ENCODE results near the gene OR3A3.
"Not testable (repeated sequence)": the region's sequence is repeated elsewhere in the genome, so short reads cannot be mapped to it uniquely, and the experiment has no call there.

The OR3A3 gene

DNA sequence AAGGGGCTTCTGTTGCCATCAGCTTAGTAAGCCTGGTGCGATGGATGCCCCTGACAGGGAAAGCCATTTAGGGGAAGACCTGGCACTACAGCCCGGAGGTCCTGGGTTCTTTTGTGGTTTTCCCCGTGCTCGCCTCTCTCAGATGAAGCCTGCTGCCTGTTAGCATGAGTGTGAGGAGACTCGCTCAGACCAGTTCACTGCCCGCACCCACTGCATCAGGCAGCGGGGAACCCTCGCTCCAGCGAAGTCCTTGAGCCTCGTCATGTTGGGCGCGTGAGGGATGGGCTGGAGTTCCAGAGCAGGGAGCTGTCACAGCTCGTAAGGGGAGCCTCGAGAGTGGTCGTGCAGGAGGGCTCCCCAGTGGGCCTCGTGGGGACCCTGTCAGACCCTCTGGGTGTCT lies 1.0 kb downstream of the OR3A3 start:
- not testable (repeated sequence) for H2BK15ac ChIP-seq (replicated peaks; ENCODE audit: low read depth); H3K27me3 ChIP-seq (ENCODE audit: insufficient read depth, low read length, poor library complexity); H3K56ac ChIP-seq (ENCODE audit: low read length); H3K4me1 ChIP-seq (ENCODE audit: control insufficient read depth, low read depth, low read length); H2AK5ac ChIP-seq (ENCODE audit: low read length); H3K9ac ChIP-seq (ENCODE audit: low read length); H2BK5ac ChIP-seq (ENCODE audit: low read length); DNase-seq; H3K4ac ChIP-seq (ENCODE audit: low read depth, low read length); H3K79me2 ChIP-seq (ENCODE audit: control insufficient read depth, insufficient read depth, low read length); H4K5ac ChIP-seq (ENCODE audit: low read length); H3K27ac ChIP-seq (ENCODE audit: low read depth, low read length); H3K18ac ChIP-seq (ENCODE audit: low read length); H3K4me2 ChIP-seq (ENCODE audit: low read length); H4K8ac ChIP-seq (ENCODE audit: low read depth, low read length); H3K23ac ChIP-seq (ENCODE audit: low read length); H2BK120ac ChIP-seq (ENCODE audit: low read depth, low read length); H3K4me3 ChIP-seq (ENCODE audit: low read length); H3K79me1 ChIP-seq (ENCODE audit: low read length); H3K36me3 ChIP-seq (ENCODE audit: control insufficient read depth, insufficient read depth, low read length)
- no CpG with 5 or more reads among the region's 16 CpGs for WGBS (ENCODE audit: extremely low coverage, insufficient coverage, low lambda C conversion rate)

DNA sequence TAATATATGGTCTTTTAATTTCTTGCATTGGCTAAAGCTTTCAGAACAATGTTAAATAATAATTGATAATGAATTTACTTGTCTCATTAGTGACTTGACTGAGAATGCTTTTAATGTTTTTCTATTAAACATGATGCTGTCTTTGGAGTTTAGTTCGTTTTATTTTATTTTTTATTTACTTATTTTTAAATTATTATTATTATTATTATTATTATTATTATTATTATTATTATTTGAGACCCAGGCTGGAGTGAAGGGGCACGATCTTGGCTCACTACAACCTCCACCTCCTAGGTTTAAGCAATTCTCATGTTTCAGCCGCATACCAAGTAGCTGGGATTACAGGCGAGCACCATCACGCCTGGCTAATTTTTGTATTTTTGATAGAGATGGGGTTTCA lies 4.4 kb downstream of the OR3A3 start:
- Histone ChIP-seq H3K4me2 (ENCODE audit: low read length) (no peak overlapping the region), H2BK15ac (replicated peaks; ENCODE audit: low read depth) (no peak overlapping the region), H3K4ac (ENCODE audit: low read depth, low read length) (no peak overlapping the region), H3K79me1 (ENCODE audit: low read length) (no peaks in the 10 kb centered on the region), H3K56ac (ENCODE audit: low read length) (no peak overlapping the region), H3K4me3 (ENCODE audit: low read length) (no peak overlapping the region), H3K27ac (ENCODE audit: low read depth, low read length) (no peak overlapping the region), H3K4me1 (ENCODE audit: control insufficient read depth, low read depth, low read length) (no peaks in the 10 kb centered on the region), H2BK120ac (ENCODE audit: low read depth, low read length) (no peak overlapping the region), H3K27me3 (ENCODE audit: insufficient read depth, low read length, poor library complexity) (no peaks in the 10 kb centered on the region), H4K8ac (ENCODE audit: low read depth, low read length) (no peak overlapping the region), H4K5ac (ENCODE audit: low read length) (no peak overlapping the region), H3K9ac (ENCODE audit: low read length) (no peak overlapping the region), H3K79me2 (ENCODE audit: control insufficient read depth, insufficient read depth, low read length) (no peaks in the 10 kb centered on the region), H3K36me3 (ENCODE audit: control insufficient read depth, insufficient read depth, low read length) (no peaks in the 10 kb centered on the region), H3K23ac (ENCODE audit: low read length) (no peak overlapping the region), H2BK5ac (ENCODE audit: low read length) (no peak overlapping the region), H2AK5ac (ENCODE audit: low read length) (no peak overlapping the region), H3K18ac (ENCODE audit: low read length) (no peak overlapping the region)
- WGBS (ENCODE audit: extremely low coverage, insufficient coverage, low lambda C conversion rate): no CpG with 5 or more reads among the region's 5 CpGs
- DNase-seq: no peak

DNA sequence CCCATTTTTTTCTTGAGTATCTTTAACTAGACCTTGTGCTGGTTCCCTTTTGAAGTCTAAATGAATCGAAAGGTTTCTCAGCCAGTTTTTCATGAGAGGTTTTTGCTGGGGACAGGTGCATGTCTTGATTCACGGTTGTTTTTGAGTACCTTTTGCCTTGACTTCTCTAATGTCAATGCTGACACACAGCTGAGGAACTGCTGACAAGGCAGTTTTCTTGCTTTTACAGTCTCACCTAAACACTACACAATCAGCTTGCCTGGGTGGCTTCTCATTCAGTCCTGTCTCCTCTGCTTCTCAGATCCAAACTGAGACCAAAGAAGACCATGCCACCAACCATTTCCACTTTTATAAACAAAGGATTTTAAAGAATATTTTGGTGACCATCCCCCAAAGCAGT lies 7.1 kb downstream of the OR3A3 start:
- H3K4ac ChIP-seq (ENCODE audit: low read depth, low read length): no peak overlapping the region
- H2BK5ac ChIP-seq (ENCODE audit: low read length): no peak overlapping the region
- H4K8ac ChIP-seq (ENCODE audit: low read depth, low read length): no peak overlapping the region
- no peaks in the 10 kb centered on the region for H3K4me1 ChIP-seq (ENCODE audit: control insufficient read depth, low read depth, low read length)
- no peaks in the 10 kb centered on the region for H3K27me3 ChIP-seq (ENCODE audit: insufficient read depth, low read length, poor library complexity)
- no peak overlapping the region for H3K18ac ChIP-seq (ENCODE audit: low read length)
- H3K56ac ChIP-seq (ENCODE audit: low read length): no peak overlapping the region
- no peak overlapping the region for H2AK5ac ChIP-seq (ENCODE audit: low read length)
- H3K4me3 ChIP-seq (ENCODE audit: low read length): no peak overlapping the region
- H4K5ac ChIP-seq (ENCODE audit: low read length): no peak overlapping the region
- H3K23ac ChIP-seq (ENCODE audit: low read length): no peak overlapping the region
- no peak overlapping the region for H2BK15ac ChIP-seq (replicated peaks; ENCODE audit: low read depth)
- no peak overlapping the region for H3K4me2 ChIP-seq (ENCODE audit: low read length)
- DNase-seq: no peak
- no peak overlapping the region for H3K9ac ChIP-seq (ENCODE audit: low read length)
- H3K36me3 ChIP-seq (ENCODE audit: control insufficient read depth, insufficient read depth, low read length): no peaks in the 10 kb centered on the region
- H3K79me2 ChIP-seq (ENCODE audit: control insufficient read depth, insufficient read depth, low read length): no peaks in the 10 kb centered on the region
- WGBS (ENCODE audit: extremely low coverage, insufficient coverage, low lambda C conversion rate): no CpG with 5 or more reads among the region's 2 CpGs
- no peak overlapping the region for H2BK120ac ChIP-seq (ENCODE audit: low read depth, low read length)
- H3K27ac ChIP-seq (ENCODE audit: low read depth, low read length): no peak overlapping the region
- no peaks in the 10 kb centered on the region for H3K79me1 ChIP-seq (ENCODE audit: low read length)

DNA sequence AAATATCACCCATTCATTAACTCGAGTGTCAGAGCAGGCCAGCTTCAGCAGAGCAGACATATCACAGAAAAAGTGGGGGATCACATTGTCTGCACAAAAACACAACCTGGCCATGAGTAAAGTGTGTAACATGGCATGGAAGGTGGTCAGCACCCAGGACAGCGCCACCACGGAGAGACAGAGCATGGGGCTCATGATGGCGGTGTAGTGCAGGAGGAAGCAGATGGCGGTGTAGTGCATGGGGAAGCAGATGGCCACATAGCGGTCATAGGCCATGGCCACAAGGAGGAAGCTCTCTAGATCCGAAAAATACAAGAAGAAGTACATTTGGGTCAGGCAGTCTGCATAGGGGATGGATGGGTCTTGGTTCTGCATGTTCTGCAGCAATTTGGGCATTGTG lies 22.0 kb downstream of the OR3A3 start:
- H2BK5ac ChIP-seq (ENCODE audit: low read length); H3K36me3 ChIP-seq (ENCODE audit: control insufficient read depth, insufficient read depth, low read length); H2BK15ac ChIP-seq (replicated peaks; ENCODE audit: low read depth); H4K8ac ChIP-seq (ENCODE audit: low read depth, low read length); H3K79me2 ChIP-seq (ENCODE audit: control insufficient read depth, insufficient read depth, low read length); H3K9ac ChIP-seq (ENCODE audit: low read length); H4K5ac ChIP-seq (ENCODE audit: low read length); H3K4ac ChIP-seq (ENCODE audit: low read depth, low read length); H3K18ac ChIP-seq (ENCODE audit: low read length); H3K79me1 ChIP-seq (ENCODE audit: low read length); H3K56ac ChIP-seq (ENCODE audit: low read length); H3K27ac ChIP-seq (ENCODE audit: low read depth, low read length); H2BK120ac ChIP-seq (ENCODE audit: low read depth, low read length); H3K4me1 ChIP-seq (ENCODE audit: control insufficient read depth, low read depth, low read length); H3K4me3 ChIP-seq (ENCODE audit: low read length); H2AK5ac ChIP-seq (ENCODE audit: low read length); H3K23ac ChIP-seq (ENCODE audit: low read length); H3K27me3 ChIP-seq (ENCODE audit: insufficient read depth, low read length, poor library complexity); H3K4me2 ChIP-seq (ENCODE audit: low read length): not testable (repeated sequence)
- peak; percentile 29 for DNase-seq
- no CpG with 5 or more reads among the region's 7 CpGs for WGBS (ENCODE audit: extremely low coverage, insufficient coverage, low lambda C conversion rate)

DNA sequence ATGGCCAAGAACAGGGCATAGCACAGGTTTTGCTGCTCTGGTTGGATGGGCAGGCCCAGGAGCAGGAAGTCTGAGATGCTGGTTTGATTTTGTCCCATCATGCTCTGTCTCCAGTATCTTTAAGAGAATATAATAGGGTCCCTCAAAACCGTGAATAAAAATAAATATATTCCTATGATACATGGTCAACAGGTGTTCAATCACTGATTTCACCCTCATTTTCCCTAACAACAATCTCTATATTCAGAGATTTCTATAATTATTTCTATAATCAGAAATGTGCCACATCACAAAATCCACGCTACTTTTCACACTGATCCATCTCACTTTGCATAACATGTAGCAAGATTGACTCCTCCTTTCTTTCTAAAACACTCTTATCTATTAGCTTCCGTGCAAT lies 22.6 kb downstream of the OR3A3 start, which contains the start of gene OR1E2:
Gene OR1E2, minus strand, starts transcription at position 101 of the 400 bp plus-strand sequence. Its CDS starts 0 bp downstream, at position 101.
- DNase-seq: no peak
- Histone ChIP-seq H3K23ac (ENCODE audit: low read length) (no peak within 1 kb of the TSS), H3K79me1 (ENCODE audit: low read length) (no peaks in the 10 kb centered on the region), H4K8ac (ENCODE audit: low read depth, low read length) (no peak within 1 kb of the TSS), H3K36me3 (ENCODE audit: control insufficient read depth, insufficient read depth, low read length) (no peaks in the 10 kb centered on the region), H3K56ac (ENCODE audit: low read length) (no peak within 1 kb of the TSS), H2BK5ac (ENCODE audit: low read length) (no peak within 1 kb of the TSS), H3K4me2 (ENCODE audit: low read length) (no peak within 1 kb of the TSS), H3K18ac (ENCODE audit: low read length) (no peak within 1 kb of the TSS), H3K4me1 (ENCODE audit: control insufficient read depth, low read depth, low read length) (no peaks in the 10 kb centered on the region), H2AK5ac (ENCODE audit: low read length) (no peak within 1 kb of the TSS), H3K9ac (ENCODE audit: low read length) (no peak within 1 kb of the TSS), H3K79me2 (ENCODE audit: control insufficient read depth, insufficient read depth, low read length) (no peaks in the 10 kb centered on the region), H3K4me3 (ENCODE audit: low read length) (no peak within 1 kb of the TSS), H3K27me3 (ENCODE audit: insufficient read depth, low read length, poor library complexity) (no peaks in the 10 kb centered on the region), H3K27ac (ENCODE audit: low read depth, low read length) (no peak within 1 kb of the TSS), H2BK15ac (replicated peaks; ENCODE audit: low read depth) (no peak within 1 kb of the TSS), H3K4ac (ENCODE audit: low read depth, low read length) (no peak within 1 kb of the TSS), H4K5ac (ENCODE audit: low read length) (no peak within 1 kb of the TSS), H2BK120ac (ENCODE audit: low read depth, low read length) (no peak within 1 kb of the TSS)
- WGBS (ENCODE audit: extremely low coverage, insufficient coverage, low lambda C conversion rate): 100% methylated on average over 1 of the region's 3 CpGs

DNA sequence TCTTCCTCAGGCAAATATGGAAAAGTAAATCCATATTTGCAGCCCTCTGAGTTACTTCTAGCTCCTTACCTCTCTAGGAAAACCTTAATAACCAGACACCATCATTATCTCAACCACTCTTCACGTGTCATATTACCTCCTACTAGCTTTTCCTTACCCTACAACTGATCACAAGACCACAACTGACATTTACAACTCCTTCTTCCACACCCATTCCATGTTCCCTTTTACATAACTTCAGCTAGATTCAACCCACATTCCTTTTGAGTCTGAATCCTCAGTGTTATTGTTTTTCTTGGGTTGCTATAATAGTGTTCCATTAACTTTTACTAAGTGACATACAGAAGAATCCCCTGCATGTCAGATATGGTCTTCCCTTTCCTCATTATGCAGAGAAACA lies 27.2 kb downstream of the OR3A3 start:
- Histone ChIP-seq H3K4me1 (ENCODE audit: control insufficient read depth, low read depth, low read length) (no peaks in the 10 kb centered on the region), H3K23ac (ENCODE audit: low read length) (no peak overlapping the region), H4K8ac (ENCODE audit: low read depth, low read length) (no peak overlapping the region), H3K4ac (ENCODE audit: low read depth, low read length) (no peak overlapping the region), H3K4me3 (ENCODE audit: low read length) (no peak overlapping the region), H3K79me2 (ENCODE audit: control insufficient read depth, insufficient read depth, low read length) (no peaks in the 10 kb centered on the region), H2AK5ac (ENCODE audit: low read length) (no peak overlapping the region), H2BK5ac (ENCODE audit: low read length) (no peak overlapping the region), H3K36me3 (ENCODE audit: control insufficient read depth, insufficient read depth, low read length) (no peaks in the 10 kb centered on the region), H3K18ac (ENCODE audit: low read length) (no peak overlapping the region), H3K9ac (ENCODE audit: low read length) (no peak overlapping the region), H3K27ac (ENCODE audit: low read depth, low read length) (no peak overlapping the region), H2BK15ac (replicated peaks; ENCODE audit: low read depth) (no peak overlapping the region), H3K79me1 (ENCODE audit: low read length) (no peaks in the 10 kb centered on the region), H4K5ac (ENCODE audit: low read length) (no peak overlapping the region), H3K4me2 (ENCODE audit: low read length) (no peak overlapping the region), H3K56ac (ENCODE audit: low read length) (no peak overlapping the region), H2BK120ac (ENCODE audit: low read depth, low read length) (no peak overlapping the region), H3K27me3 (ENCODE audit: insufficient read depth, low read length, poor library complexity) (no peaks in the 10 kb centered on the region)
- no CpG with 5 or more reads among the region's 1 CpG for WGBS (ENCODE audit: extremely low coverage, insufficient coverage, low lambda C conversion rate)
- no peak for DNase-seq

Data from mesendoderm (in vitro differentiated cells).